Measurements from ENCODE around the gene SLC6A18. TPM values are rescaled to one million over a fixed set of nuclear protein-coding genes. Genes with fewer than 3 reads are reported as not detected.

Gene SLC6A18
- total RNA-seq, 1 donor from 2014 or later = not detected

DNA sequence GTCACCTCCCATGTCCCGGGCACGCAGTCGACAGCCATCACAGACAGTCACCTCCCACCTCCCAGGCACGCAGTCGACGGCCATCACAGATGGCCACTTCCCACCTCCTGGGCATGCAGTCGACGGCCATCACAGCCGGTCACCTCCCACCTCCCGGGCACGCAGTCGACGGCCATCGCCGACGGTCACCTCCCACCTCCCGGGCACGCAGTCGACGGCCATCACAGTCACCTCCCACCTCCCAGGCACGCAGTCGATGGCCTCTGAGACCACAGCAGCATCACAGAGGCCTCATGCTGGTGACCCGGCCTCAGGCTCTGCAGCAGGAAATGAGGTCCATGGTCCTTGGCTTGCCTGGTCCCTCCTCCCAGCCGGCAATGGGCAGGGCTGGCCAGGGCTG lies 29.3 kb upstream of the SLC6A18 start:
- intact Hi-C loops (cut with DNase I) = no loop called here
- no peaks in the 10 kb centered on the region for H3K4me1 ChIP-seq
- no peak overlapping the region for H3K4me3 ChIP-seq
- no peaks in the 10 kb centered on the region for H3K27me3 ChIP-seq
- H3K27ac ChIP-seq = no peak overlapping the region
- H3K9me3 ChIP-seq = no peaks in the 10 kb centered on the region
- TF ChIP-seq POLR2A (IDR thresholded peaks at IDR 0.05) (no peak), POLR2AphosphoS5 (IDR thresholded peaks at IDR 0.05; ENCODE audit: insufficient read depth in 1 of 2, low read depth in 1 of 2) (no peak)
- TF ChIP-seq, protein P1, sequence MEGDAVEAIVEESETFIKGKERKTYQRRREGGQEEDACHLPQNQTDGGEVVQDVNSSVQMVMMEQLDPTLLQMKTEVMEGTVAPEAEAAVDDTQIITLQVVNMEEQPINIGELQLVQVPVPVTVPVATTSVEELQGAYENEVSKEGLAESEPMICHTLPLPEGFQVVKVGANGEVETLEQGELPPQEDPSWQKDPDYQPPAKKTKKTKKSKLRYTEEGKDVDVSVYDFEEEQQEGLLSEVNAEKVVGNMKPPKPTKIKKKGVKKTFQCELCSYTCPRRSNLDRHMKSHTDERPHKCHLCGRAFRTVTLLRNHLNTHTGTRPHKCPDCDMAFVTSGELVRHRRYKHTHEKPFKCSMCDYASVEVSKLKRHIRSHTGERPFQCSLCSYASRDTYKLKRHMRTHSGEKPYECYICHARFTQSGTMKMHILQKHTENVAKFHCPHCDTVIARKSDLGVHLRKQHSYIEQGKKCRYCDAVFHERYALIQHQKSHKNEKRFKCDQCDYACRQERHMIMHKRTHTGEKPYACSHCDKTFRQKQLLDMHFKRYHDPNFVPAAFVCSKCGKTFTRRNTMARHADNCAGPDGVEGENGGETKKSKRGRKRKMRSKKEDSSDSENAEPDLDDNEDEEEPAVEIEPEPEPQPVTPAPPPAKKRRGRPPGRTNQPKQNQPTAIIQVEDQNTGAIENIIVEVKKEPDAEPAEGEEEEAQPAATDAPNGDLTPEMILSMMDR (IDR thresholded peaks at IDR 0.05) = no peak
- no peak for DNase-seq (ENCODE audit: extremely low spot score in 2 of 2)
- H3K36me3 ChIP-seq = no peaks in the 10 kb centered on the region

DNA sequence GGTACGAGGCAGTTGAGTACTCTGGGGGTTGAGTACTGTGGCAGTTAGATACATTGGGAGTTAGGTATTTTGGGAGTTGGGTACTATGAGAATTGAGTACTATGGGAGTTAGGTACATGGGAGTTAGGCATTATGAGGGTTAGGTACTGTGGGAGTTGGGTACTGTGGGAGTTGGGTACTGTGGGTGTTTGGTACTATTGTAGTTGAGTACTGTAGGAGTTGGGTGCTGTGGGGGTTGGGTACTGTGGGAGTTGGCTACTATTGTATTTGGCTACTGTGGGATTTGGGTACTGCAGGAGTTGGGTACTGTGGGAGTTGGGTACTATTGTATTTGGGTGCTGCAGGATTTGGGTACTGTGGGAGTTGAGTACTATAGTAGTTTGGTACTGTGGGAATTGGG lies 28.6 kb upstream of the SLC6A18 start:
- TF ChIP-seq POLR2AphosphoS5 (IDR thresholded peaks at IDR 0.05; ENCODE audit: insufficient read depth in 1 of 2, low read depth in 1 of 2) = no peak
- TF ChIP-seq, protein P1 (IDR thresholded peaks at IDR 0.05) = no peak
- no peak for TF ChIP-seq POLR2A (IDR thresholded peaks at IDR 0.05)
- H3K4me1 ChIP-seq = no peaks in the 10 kb centered on the region
- no peaks in the 10 kb centered on the region for H3K36me3 ChIP-seq
- no peaks in the 10 kb centered on the region for H3K9me3 ChIP-seq
- intact Hi-C loops (cut with DNase I) = no loop called here
- H3K27me3 ChIP-seq = no peaks in the 10 kb centered on the region
- DNase-seq (ENCODE audit: extremely low spot score in 2 of 2) = no peak
- no peak overlapping the region for H3K27ac ChIP-seq
- H3K4me3 ChIP-seq = no peak overlapping the region

DNA sequence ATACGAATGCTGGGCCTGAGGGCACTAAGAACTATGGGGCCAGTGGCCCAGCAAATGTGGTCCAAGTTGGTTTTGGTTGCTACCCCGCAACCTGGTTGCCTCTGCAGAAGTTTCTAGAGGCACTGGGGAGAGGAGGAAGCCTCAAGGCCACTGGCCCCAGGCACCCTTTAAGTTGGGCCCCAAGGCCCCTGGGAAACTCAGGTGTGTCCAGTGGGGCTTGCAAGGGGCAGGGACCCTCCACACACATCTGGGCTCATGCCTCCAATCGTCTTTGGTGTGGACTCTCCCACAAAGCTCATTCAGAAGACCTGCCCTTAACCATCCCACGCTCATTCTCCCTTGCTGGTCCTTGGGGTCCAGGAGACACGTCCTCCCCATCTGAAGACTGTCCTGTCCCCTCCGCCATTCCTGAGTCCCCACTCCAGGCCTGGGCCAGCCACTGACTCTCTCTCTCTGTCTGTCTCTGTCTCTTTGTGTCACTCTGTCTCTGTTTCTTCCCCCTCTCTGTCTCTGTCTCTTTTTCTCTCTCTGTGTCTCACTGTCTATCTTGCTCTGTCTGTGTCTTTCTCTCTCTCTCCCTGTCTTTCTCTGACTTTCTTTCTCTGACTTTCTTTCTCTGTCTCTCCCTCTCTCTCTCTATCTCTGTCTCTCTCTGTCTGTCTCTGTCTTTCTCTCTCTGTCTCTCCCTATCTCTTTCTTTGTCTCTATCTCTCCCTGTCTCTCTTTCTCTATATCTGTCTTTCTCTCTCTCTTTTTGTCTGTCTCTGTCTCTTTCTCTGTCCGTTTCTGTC lies 27.1 kb upstream of the SLC6A18 start:
- Histone ChIP-seq H3K36me3 (no peaks in the 10 kb centered on the region), H3K4me1 (no peaks in the 10 kb centered on the region), H3K27me3 (no peaks in the 10 kb centered on the region), H3K4me3 (no peak overlapping the region), H3K9me3 (no peaks in the 10 kb centered on the region), H3K27ac (no peak overlapping the region)
- intact Hi-C loops (cut with DNase I) = no loop called here
- TF ChIP-seq, protein P1 (IDR thresholded peaks at IDR 0.05) = no peak
- TF ChIP-seq POLR2AphosphoS5 (IDR thresholded peaks at IDR 0.05; ENCODE audit: insufficient read depth in 1 of 2, low read depth in 1 of 2) (no peak), POLR2A (IDR thresholded peaks at IDR 0.05) (no peak)
- DNase-seq (ENCODE audit: extremely low spot score in 2 of 2) = no peak

DNA sequence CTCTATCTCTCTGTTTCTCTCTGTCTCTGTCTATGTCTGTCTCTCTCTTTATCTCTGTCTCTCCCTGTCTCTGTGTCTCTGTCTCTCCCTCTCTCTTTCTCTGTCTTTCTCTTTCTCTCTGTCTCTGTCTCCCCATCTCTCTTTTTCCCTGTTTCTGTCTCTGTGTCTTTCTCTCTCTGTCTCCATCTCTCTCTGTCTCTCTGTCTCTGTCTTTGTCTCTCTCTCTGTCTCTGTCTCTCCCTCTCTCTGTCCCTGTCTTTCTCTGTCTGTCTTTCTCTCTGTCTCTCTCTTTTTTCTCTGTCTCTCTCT lies 25.9 kb upstream of the SLC6A18 start:
- no peak overlapping the region for H3K27ac ChIP-seq
- H3K4me1 ChIP-seq = no peaks in the 10 kb centered on the region
- H3K36me3 ChIP-seq = no peaks in the 10 kb centered on the region
- TF ChIP-seq POLR2A (IDR thresholded peaks at IDR 0.05) (no peak), POLR2AphosphoS5 (IDR thresholded peaks at IDR 0.05; ENCODE audit: insufficient read depth in 1 of 2, low read depth in 1 of 2) (no peak)
- TF ChIP-seq, protein P1 (IDR thresholded peaks at IDR 0.05) = no peak
- no peaks in the 10 kb centered on the region for H3K9me3 ChIP-seq
- no peak for DNase-seq (ENCODE audit: extremely low spot score in 2 of 2)
- intact Hi-C loops (cut with DNase I) = no loop called here
- H3K27me3 ChIP-seq = no peaks in the 10 kb centered on the region
- no peak overlapping the region for H3K4me3 ChIP-seq

DNA sequence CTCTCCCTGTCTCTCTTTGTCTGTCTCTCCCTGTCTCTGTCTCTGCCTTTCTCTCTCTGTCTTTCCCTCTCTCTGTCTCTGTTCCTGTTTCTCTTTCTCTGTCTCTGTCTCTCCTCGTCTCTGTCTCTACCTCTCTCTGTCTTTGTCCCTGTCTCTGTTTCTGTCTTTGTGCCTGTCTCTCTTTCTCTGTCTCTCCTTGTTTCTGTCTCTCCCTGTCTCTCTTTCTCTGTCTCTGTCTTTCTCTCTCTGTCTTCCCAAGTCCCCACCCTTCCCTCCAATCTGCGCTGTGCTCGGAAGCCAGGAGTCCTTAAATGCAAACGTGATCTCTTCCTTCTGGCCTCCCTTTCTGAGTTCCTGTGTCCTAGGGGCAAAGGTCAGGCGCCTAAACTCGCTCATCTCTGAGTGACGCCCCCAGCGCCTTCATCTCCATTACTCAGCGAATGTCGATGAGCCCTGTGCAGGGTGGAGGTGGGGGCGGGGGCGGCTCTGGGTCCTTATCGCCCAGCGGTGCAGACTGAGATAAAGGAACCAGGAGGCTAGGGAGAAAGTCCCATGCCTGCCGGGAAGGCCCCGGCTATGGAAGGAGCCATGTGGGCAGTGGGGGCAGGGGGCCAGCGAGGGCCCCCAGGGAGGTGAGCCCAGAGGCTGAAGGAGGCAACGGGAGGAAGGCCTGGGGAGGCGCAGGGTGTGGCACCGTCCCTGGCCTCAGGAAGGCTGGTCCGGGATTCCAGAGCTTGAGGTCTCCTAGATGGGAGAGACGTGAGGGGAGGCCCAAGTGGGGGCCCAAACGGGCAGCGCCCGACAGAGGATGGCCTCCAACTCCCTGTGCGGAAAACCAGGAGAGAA lies 25.3 kb upstream of the SLC6A18 start:
- intact Hi-C loops (cut with DNase I) = no loop called here
- Histone ChIP-seq H3K27ac (no peak overlapping the region), H3K9me3 (no peaks in the 10 kb centered on the region), H3K4me1 (no peaks in the 10 kb centered on the region), H3K4me3 (no peak overlapping the region), H3K36me3 (no peaks in the 10 kb centered on the region), H3K27me3 (no peaks in the 10 kb centered on the region)
- no peak for DNase-seq (ENCODE audit: extremely low spot score in 2 of 2)
- no peak for TF ChIP-seq POLR2AphosphoS5 (IDR thresholded peaks at IDR 0.05; ENCODE audit: insufficient read depth in 1 of 2, low read depth in 1 of 2)
- TF ChIP-seq, protein P1 (IDR thresholded peaks at IDR 0.05) = no peak
- TF ChIP-seq POLR2A (IDR thresholded peaks at IDR 0.05) = no peak

Measured in vagina (tissue), 2 donors.